ENCODE data around the gene MSL3. TPM values are rescaled to one million over a fixed set of nuclear protein-coding genes. Genes with fewer than 3 reads are reported as not detected.

The MSL3 gene
- polyA plus RNA-seq, 1 donor from 2014 or later, result 37.2 TPM

DNA sequence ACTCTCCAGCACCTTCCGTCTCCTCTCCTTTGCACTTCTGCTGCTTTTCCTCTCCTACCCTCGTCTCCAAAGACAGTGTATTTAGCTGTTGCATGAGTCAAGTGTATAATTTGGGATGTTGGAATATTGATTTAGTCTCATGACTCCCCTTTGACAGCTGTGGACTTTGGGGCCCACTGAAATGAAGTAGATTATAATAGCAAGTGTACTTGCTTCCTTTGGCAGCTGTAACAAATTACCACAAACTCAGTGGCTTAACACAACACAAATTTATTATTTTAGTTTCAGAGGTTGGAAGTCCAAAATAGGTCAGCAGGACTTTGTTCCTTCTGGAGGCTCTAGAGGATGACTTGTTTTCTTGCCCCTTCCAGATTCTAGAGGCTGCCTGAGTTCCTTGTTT lies 29.5 kb upstream of the MSL3 start:
- no peak for TF ChIP-seq TAF1 (IDR thresholded peaks at IDR 0.05; ENCODE audit: low read depth)
- TF ChIP-seq EZH2 (IDR thresholded peaks at IDR 0.05; ENCODE audit: borderline replicate concordance, insufficient read depth, low read length, poor library complexity, severe bottlenecking), result no peak
- no peak for TF ChIP-seq SMC3 (conservative IDR thresholded peaks at IDR 0.05; ENCODE audit: poor library complexity)
- no peak for TF ChIP-seq EP300 (conservative IDR thresholded peaks at IDR 0.05; ENCODE audit: poor library complexity, severe bottlenecking)
- no peak for TF ChIP-seq REST (IDR thresholded peaks at IDR 0.05; ENCODE audit: borderline replicate concordance)
- TF ChIP-seq RAD21 (conservative IDR thresholded peaks at IDR 0.05), result no peak
- no peak for TF ChIP-seq MXI1 (conservative IDR thresholded peaks at IDR 0.05; ENCODE audit: poor library complexity, severe bottlenecking)
- TF ChIP-seq, protein P1, sequence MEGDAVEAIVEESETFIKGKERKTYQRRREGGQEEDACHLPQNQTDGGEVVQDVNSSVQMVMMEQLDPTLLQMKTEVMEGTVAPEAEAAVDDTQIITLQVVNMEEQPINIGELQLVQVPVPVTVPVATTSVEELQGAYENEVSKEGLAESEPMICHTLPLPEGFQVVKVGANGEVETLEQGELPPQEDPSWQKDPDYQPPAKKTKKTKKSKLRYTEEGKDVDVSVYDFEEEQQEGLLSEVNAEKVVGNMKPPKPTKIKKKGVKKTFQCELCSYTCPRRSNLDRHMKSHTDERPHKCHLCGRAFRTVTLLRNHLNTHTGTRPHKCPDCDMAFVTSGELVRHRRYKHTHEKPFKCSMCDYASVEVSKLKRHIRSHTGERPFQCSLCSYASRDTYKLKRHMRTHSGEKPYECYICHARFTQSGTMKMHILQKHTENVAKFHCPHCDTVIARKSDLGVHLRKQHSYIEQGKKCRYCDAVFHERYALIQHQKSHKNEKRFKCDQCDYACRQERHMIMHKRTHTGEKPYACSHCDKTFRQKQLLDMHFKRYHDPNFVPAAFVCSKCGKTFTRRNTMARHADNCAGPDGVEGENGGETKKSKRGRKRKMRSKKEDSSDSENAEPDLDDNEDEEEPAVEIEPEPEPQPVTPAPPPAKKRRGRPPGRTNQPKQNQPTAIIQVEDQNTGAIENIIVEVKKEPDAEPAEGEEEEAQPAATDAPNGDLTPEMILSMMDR (IDR thresholded peaks at IDR 0.05; ENCODE audit: poor library complexity, severe bottlenecking), result no peak
- no peak for TF ChIP-seq POLR2AphosphoS5 (IDR thresholded peaks at IDR 0.05)
- Histone ChIP-seq H3K36me3 (ENCODE audit: insufficient read depth, low read length) (no peaks in the 10 kb centered on the region), H3K4me3 (ENCODE audit: low read length) (no peak overlapping the region), H2AFZ (ENCODE audit: low read depth, low read length) (no peak overlapping the region), H3F3A (ENCODE audit: insufficient read depth, low read length, poor library complexity, severe bottlenecking) (no peaks in the 10 kb centered on the region), H3K9me3 (ENCODE audit: low read length) (no peaks in the 10 kb centered on the region), H3K27me3 (ENCODE audit: insufficient read depth, low read depth, low read length) (no peaks in the 10 kb centered on the region), H3K9me2 (ENCODE audit: insufficient read depth, low read length) (no peaks in the 10 kb centered on the region), H4K20me1 (ENCODE audit: insufficient read depth) (no peaks in the 10 kb centered on the region), H3K27ac (ENCODE audit: low read length) (no peak overlapping the region), H3K4me2 (ENCODE audit: low read length) (no peak overlapping the region), H3K79me2 (replicated peaks; ENCODE audit: insufficient read depth, low read length) (no peaks in the 10 kb centered on the region), H3K9ac (ENCODE audit: low read length) (no peak overlapping the region)

- no peaks in the 10 kb centered on the region for H3K9me3 ChIP-seq (ENCODE audit: low read length)
- no peak overlapping the region for H3K4me3 ChIP-seq (ENCODE audit: low read length)
- no peak overlapping the region for H3K27ac ChIP-seq (ENCODE audit: low read length)
- H3F3A ChIP-seq (ENCODE audit: insufficient read depth, low read length, poor library complexity, severe bottlenecking), result no peaks in the 10 kb centered on the region
- no peaks in the 10 kb centered on the region for H4K20me1 ChIP-seq (ENCODE audit: insufficient read depth)
- no peak overlapping the region for H3K9ac ChIP-seq (ENCODE audit: low read length)
- no peaks in the 10 kb centered on the region for H3K27me3 ChIP-seq (ENCODE audit: insufficient read depth, low read depth, low read length)
- H3K36me3 ChIP-seq (ENCODE audit: insufficient read depth, low read length), result no peaks in the 10 kb centered on the region
- no peaks in the 10 kb centered on the region for H3K79me2 ChIP-seq (replicated peaks; ENCODE audit: insufficient read depth, low read length)
- no peak overlapping the region for H2AFZ ChIP-seq (ENCODE audit: low read depth, low read length)
- H3K4me2 ChIP-seq (ENCODE audit: low read length), result no peak overlapping the region
- TF ChIP-seq RAD21 (conservative IDR thresholded peaks at IDR 0.05), result no peak
- no peak for TF ChIP-seq MXI1 (conservative IDR thresholded peaks at IDR 0.05; ENCODE audit: poor library complexity, severe bottlenecking)
- no peak for TF ChIP-seq EP300 (conservative IDR thresholded peaks at IDR 0.05; ENCODE audit: poor library complexity, severe bottlenecking)
- TF ChIP-seq, protein P1 (IDR thresholded peaks at IDR 0.05; ENCODE audit: poor library complexity, severe bottlenecking), result no peak
- no peak for TF ChIP-seq TAF1 (IDR thresholded peaks at IDR 0.05; ENCODE audit: low read depth)
- TF ChIP-seq REST (IDR thresholded peaks at IDR 0.05; ENCODE audit: borderline replicate concordance), result no peak
- TF ChIP-seq EZH2 (IDR thresholded peaks at IDR 0.05; ENCODE audit: borderline replicate concordance, insufficient read depth, low read length, poor library complexity, severe bottlenecking), result no peak
- TF ChIP-seq POLR2AphosphoS5 (IDR thresholded peaks at IDR 0.05), result no peak
- TF ChIP-seq SMC3 (conservative IDR thresholded peaks at IDR 0.05; ENCODE audit: poor library complexity), result no peak
- no peaks in the 10 kb centered on the region for H3K9me2 ChIP-seq (ENCODE audit: insufficient read depth, low read length)
Observed at GRCh38 chrX:11733614-11734013, 24.4 kb upstream of the MSL3 start.

All from neural cell (in vitro differentiated cells).